SH-SY5Y (cell line): ENCODE measurements around the gene GP2.

ENCODE experiments used
- GATA2 ChIP-seq: IDR thresholded peaks from 2 replicates; pipeline ENCODE4 v1.6.1; 2011; ENCODE audit warnings: mild to moderate bottlenecking, low read depth, low read length
- GATA3 ChIP-seq: IDR thresholded peaks from 2 replicates; pipeline ENCODE4 v1.6.1; 2011; ENCODE audit warnings: low read depth, mild to moderate bottlenecking, low read length, moderate library complexity

DNA sequence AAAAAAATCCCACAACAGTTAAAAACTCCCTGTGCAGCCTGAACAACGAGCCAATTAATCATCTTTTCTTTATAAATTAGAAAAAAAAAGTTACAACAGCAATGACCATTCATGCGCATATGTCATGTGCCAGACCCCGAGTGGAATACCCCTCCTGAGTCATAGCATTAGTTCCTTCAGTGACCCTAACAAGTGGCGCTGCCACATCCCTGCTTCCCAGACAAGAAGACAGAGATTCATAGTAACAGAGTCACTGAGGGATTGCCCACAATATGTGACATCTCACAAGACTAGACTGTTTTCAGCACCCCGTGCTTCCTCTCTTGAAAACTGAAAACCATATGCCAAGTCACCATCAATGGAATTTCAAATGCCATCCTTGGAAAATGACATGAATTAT is 17.3 kb upstream of the GP2 start:
- TF ChIP-seq GATA2 (no peak), GATA3 (no peak)
